NCI-H774 (cell line): ENCODE data around the gene ZNHIT3.
"Not testable (repeated sequence)": the region's sequence is repeated elsewhere in the genome, so short reads cannot be mapped to it uniquely, and the experiment has no call there.

Experiments
- DNase-seq: peaks from one replicate; lab custom pipeline; 2025; lab: John Stamatoyannopoulos, UW

The ZNHIT3 gene

GRCh38 chr17:36484021-36484420 is 2.5 kb upstream of the ZNHIT3 start:
- not testable (repeated sequence) for DNase-seq

GRCh38 chr17:36485027-36485426 is 1.5 kb upstream of the ZNHIT3 start:
- no peak for DNase-seq

- no peak for DNase-seq
Measured at GRCh38 chr17:36485805-36486203, 677 bp upstream of the ZNHIT3 start.

- DNase-seq: no peak
Measured at GRCh38 chr17:36493956-36494355, 7.5 kb downstream of the ZNHIT3 start.

GRCh38 chr17:36494674-36495073 is 8.2 kb downstream of the ZNHIT3 start:
- no peak for DNase-seq

GRCh38 chr17:36495076-36495578 is 8.6 kb downstream of the ZNHIT3 start:
- DNase-seq: no peak

- DNase-seq: no peak
Measured at GRCh38 chr17:36496018-36496789, 9.7 kb downstream of the ZNHIT3 start.

- DNase-seq: no peak
Measured at GRCh38 chr17:36498155-36498554, 11.7 kb downstream of the ZNHIT3 start.

GRCh38 chr17:36498560-36499300 is 12.2 kb downstream of the ZNHIT3 start:
- DNase-seq: no peak

- no peak for DNase-seq
Measured at GRCh38 chr17:36500745-36501225, 14.3 kb downstream of the ZNHIT3 start.

- no peak for DNase-seq
Measured at GRCh38 chr17:36501351-36501750, 14.9 kb downstream of the ZNHIT3 start.

GRCh38 chr17:36501963-36502362 is 15.5 kb downstream of the ZNHIT3 start:
- no peak for DNase-seq

- no peak for DNase-seq
Measured at GRCh38 chr17:36503456-36504155, 17.1 kb downstream of the ZNHIT3 start.

GRCh38 chr17:36504156-36504545 is 17.7 kb downstream of the ZNHIT3 start:
- DNase-seq: no peak

GRCh38 chr17:36505171-36505570 is 18.7 kb downstream of the ZNHIT3 start:
- no peak for DNase-seq

- no peak for DNase-seq
Measured at GRCh38 chr17:36506249-36506826, 19.9 kb downstream of the ZNHIT3 start.

- no peak for DNase-seq
Measured at GRCh38 chr17:36506831-36507230, 20.4 kb downstream of the ZNHIT3 start.

GRCh38 chr17:36507266-36507665 is 20.8 kb downstream of the ZNHIT3 start:
- DNase-seq: no peak

GRCh38 chr17:36508439-36508838 is 22.0 kb downstream of the ZNHIT3 start:
- DNase-seq: not testable (repeated sequence)

GRCh38 chr17:36509272-36509985 is 22.9 kb downstream of the ZNHIT3 start:
- DNase-seq: no peak

GRCh38 chr17:36510636-36511035 is 24.2 kb downstream of the ZNHIT3 start:
- no peak for DNase-seq
